Prostate gland (tissue), 2 donors: ENCODE data around the gene DMRTB1. TPM values are rescaled to one million over a fixed set of nuclear protein-coding genes. Genes with fewer than 3 reads are reported as not detected.

Experiments
- DNase-seq: peaks from one replicate; pipeline ENCODE4 v3.0.0-alpha.2; 2019; ENCODE audit warnings: low spot score
- H3K27ac ChIP-seq, 2 donors: fragments of 200-600 bp; sonication (generic); 2 replicates each; pipeline ENCODE4 v1.5.1; 2017 to 2019
- H3K27me3 ChIP-seq: fragments of 200-600 bp; sonication (generic); replicated peaks from 2 replicates; pipeline ENCODE4 v1.5.1; 2019; ENCODE audit not compliant: insufficient read depth
- H3K36me3 ChIP-seq, 2 donors: fragments of 200-600 bp; sonication (generic); 1 replicate in 1 of 2; 2 replicates in 1 of 2; pipeline versions ENCODE4 v1.5.1 to v1.8.1; 2017 to 2019
- H3K4me1 ChIP-seq: fragments of 200-600 bp; sonication (generic); replicated peaks from 2 replicates; pipeline ENCODE4 v1.5.1; 2019
- H3K4me3 ChIP-seq, 2 donors: fragments of 200-600 bp; sonication (generic); 2 replicates each; pipeline ENCODE4 v1.5.1; 2017 to 2019
- H3K9me3 ChIP-seq: fragments of 200-600 bp; sonication (generic); 2 replicates; pipeline ENCODE4 v1.5.1; 2017
- CTCF ChIP-seq, 4 experiments: fragments of 200-600 bp in 2 of 4; fragments of 450-650 bp in 2 of 4; sonication (generic) in 2 of 4; IDR thresholded peaks; 1 replicate in 3 of 4; 2 replicates in 1 of 4; pipeline ENCODE4 v1.5.1; 2016 to 2019; ENCODE audit warnings: antibody characterized with exemption in 4 of 4, mild to moderate bottlenecking in 2 of 4, moderate library complexity in 2 of 4
- POLR2A ChIP-seq: fragments of 450-650 bp; IDR thresholded peaks from one replicate; pipeline ENCODE4 v1.6.1; 2016; ENCODE audit warnings: antibody characterized with exemption, mild to moderate bottlenecking
- POLR2AphosphoS5 ChIP-seq: sonication (generic); formaldehyde crosslinking; IDR thresholded peaks from one replicate; pipeline ENCODE4 v1.6.1; 2017; ENCODE audit warnings: antibody characterized with exemption
- WGBS: methylation state at CpG from one replicate; pipeline ENCODE4 v1.1.5; 2018; 5-methylcytosine and 5-hydroxymethylcytosine counted together
- intact Hi-C: fragments of 100-400 bp; cut with DNase I; formaldehyde crosslinking; loops from one replicate; pipeline ENCODE4 v1.14.2; 2022
- total RNA-seq, 2 donors: library from RNA; depleted of rRNA; stranded (reverse); fragments of >200 nt; gene quantifications; one replicate each; pipeline ENCODE4 v1.1.0, GENCODE V29; 2016

The DMRTB1 gene
- total RNA-seq, 2 donors from 2014 or later = 14.3 TPM; not detected in 1

- TF ChIP-seq CTCF (IDR thresholded peaks at IDR 0.05) = no peak
- no peak for TF ChIP-seq POLR2A
- no peak for TF ChIP-seq POLR2AphosphoS5
- no peak overlapping the region for H3K27ac ChIP-seq
- no peak overlapping the region for H3K4me3 ChIP-seq
- H3K27me3 ChIP-seq = no peaks in the 10 kb centered on the region
- intact Hi-C loops = no loop called here
- DNase-seq = no peak
- no peaks in the 10 kb centered on the region for H3K9me3 ChIP-seq
- H3K36me3 ChIP-seq = no peaks in the 10 kb centered on the region
- no peaks in the 10 kb centered on the region for H3K4me1 ChIP-seq
- WGBS = 79% methylated on average over 3 of the region's 3 CpGs
Measured at GRCh38 chr1:53458634-53459033, 565 bp upstream of the DMRTB1 start.

- WGBS = 98% methylated on average over 25 of the region's 25 CpGs
- Histone ChIP-seq H3K36me3 (no peaks in the 10 kb centered on the region), H3K4me1 (no peaks in the 10 kb centered on the region), H3K4me3 (no peak overlapping the region), H3K27me3 (no peaks in the 10 kb centered on the region), H3K27ac (no peak overlapping the region), H3K9me3 (no peaks in the 10 kb centered on the region)
- TF ChIP-seq CTCF (IDR thresholded peaks at IDR 0.05) (no peak), POLR2A (no peak), POLR2AphosphoS5 (no peak)
- intact Hi-C loops = no loop called here
- DNase-seq = no peak
Measured at GRCh38 chr1:53460211-53460634, 1.0 kb downstream of the DMRTB1 start.

GRCh38 chr1:53460666-53461322, 1.6 kb downstream of the DMRTB1 start:
- H3K27me3 ChIP-seq = no peaks in the 10 kb centered on the region
- no peak overlapping the region for H3K27ac ChIP-seq
- H3K36me3 ChIP-seq = no peaks in the 10 kb centered on the region
- H3K9me3 ChIP-seq = no peaks in the 10 kb centered on the region
- H3K4me1 ChIP-seq = no peaks in the 10 kb centered on the region
- DNase-seq = no peak
- no peak for TF ChIP-seq CTCF (IDR thresholded peaks at IDR 0.05)
- TF ChIP-seq POLR2A = no peak
- no peak for TF ChIP-seq POLR2AphosphoS5
- H3K4me3 ChIP-seq = no peak overlapping the region
- 93% methylated on average over 29 of the region's 29 CpGs for WGBS
- intact Hi-C loops = no loop called here

GRCh38 chr1:53461323-53462044, 2.3 kb downstream of the DMRTB1 start:
- Histone ChIP-seq H3K27ac (no peak overlapping the region), H3K27me3 (no peaks in the 10 kb centered on the region), H3K4me3 (no peak overlapping the region), H3K4me1 (no peaks in the 10 kb centered on the region), H3K9me3 (no peaks in the 10 kb centered on the region), H3K36me3 (no peaks in the 10 kb centered on the region)
- 97% methylated on average over 22 of the region's 25 CpGs for WGBS
- DNase-seq = no peak
- TF ChIP-seq POLR2AphosphoS5 = no peak
- no peak for TF ChIP-seq CTCF (IDR thresholded peaks at IDR 0.05)
- TF ChIP-seq POLR2A = no peak
- intact Hi-C loops = no loop called here

GRCh38 chr1:53462193-53462592, 3.0 kb downstream of the DMRTB1 start:
- DNase-seq = no peak
- TF ChIP-seq POLR2A (no peak), CTCF (IDR thresholded peaks at IDR 0.05) (no peak), POLR2AphosphoS5 (no peak)

More at GRCh38 chr1:53462193-53462592, 3.0 kb downstream of the DMRTB1 start:
- H3K4me1 ChIP-seq = no peaks in the 10 kb centered on the region
- no peaks in the 10 kb centered on the region for H3K27me3 ChIP-seq
- whole genome bisulfite sequencing = 91% methylated on average over 6 of the region's 6 CpGs
- H3K27ac ChIP-seq = no peak overlapping the region
- no peaks in the 10 kb centered on the region for H3K9me3 ChIP-seq
- no peaks in the 10 kb centered on the region for H3K36me3 ChIP-seq
- intact Hi-C loops = no loop called here
- no peak overlapping the region for H3K4me3 ChIP-seq
